ENCODE data around the gene PML.

Gene PML

GRCh38 chr15:74008901-74009300 lies 14.4 kb downstream of the PML start:
- no peak for DNase-seq

- peak; percentile 36 to 48 for DNase-seq
These were observed 16.5 kb downstream of the PML start for GRCh38 chr15:74010929-74011540.

GRCh38 chr15:74011610-74012009 lies 17.1 kb downstream of the PML start:
- peak; percentile 25 to 28 for DNase-seq

GRCh38 chr15:74013374-74013894 lies 18.9 kb downstream of the PML start:
- no peak for DNase-seq

- DNase-seq = no peak
These were observed 25.2 kb downstream of the PML start for GRCh38 chr15:74019734-74020133.

- no peak for DNase-seq
These were observed 28.4 kb downstream of the PML start for GRCh38 chr15:74022706-74023470.

- no peak for DNase-seq
These were observed 30.2 kb downstream of the PML start for GRCh38 chr15:74024687-74025086.

GRCh38 chr15:74025436-74025835 lies 30.9 kb downstream of the PML start:
- DNase-seq = no peak

GRCh38 chr15:74027688-74028087 lies 33.2 kb downstream of the PML start:
- no peak for DNase-seq

- DNase-seq = no peak
These were observed 34.1 kb downstream of the PML start for GRCh38 chr15:74028646-74029045.

GRCh38 chr15:74032046-74032445 lies 37.5 kb downstream of the PML start:
- no peak for DNase-seq

GRCh38 chr15:74032606-74033561 lies 38.4 kb downstream of the PML start:
- DNase-seq = peak; percentile 19 to 56

GRCh38 chr15:74034206-74034755 lies 39.8 kb downstream of the PML start:
- no peak for DNase-seq

GRCh38 chr15:74035121-74036017 lies 40.9 kb downstream of the PML start:
- DNase-seq = no peak

GRCh38 chr15:74036271-74037170 lies 42.0 kb downstream of the PML start:
- no peak for DNase-seq

- DNase-seq = no peak
These were observed 42.9 kb downstream of the PML start for GRCh38 chr15:74037171-74038117.

GRCh38 chr15:74038707-74039655 lies 44.5 kb downstream of the PML start:
- DNase-seq = no peak

GRCh38 chr15:74039656-74040010 lies 45.1 kb downstream of the PML start:
- DNase-seq = no peak

All from inflammatory macrophage treated with lipopolysaccharide for 1 hour (primary cell).